Cerebellar cortex (tissue), 1 donor: ENCODE data around the gene NSUN2.
"Not testable (repeated sequence)": the region's sequence is repeated elsewhere in the genome, so short reads cannot be mapped to it uniquely, and the experiment has no call there.

Experiments used
- DNase-seq: peaks from one replicate; pipeline ENCODE4 v3.0.0-alpha.2; 2015; ENCODE audit warnings: low spot score

Gene NSUN2

DNA sequence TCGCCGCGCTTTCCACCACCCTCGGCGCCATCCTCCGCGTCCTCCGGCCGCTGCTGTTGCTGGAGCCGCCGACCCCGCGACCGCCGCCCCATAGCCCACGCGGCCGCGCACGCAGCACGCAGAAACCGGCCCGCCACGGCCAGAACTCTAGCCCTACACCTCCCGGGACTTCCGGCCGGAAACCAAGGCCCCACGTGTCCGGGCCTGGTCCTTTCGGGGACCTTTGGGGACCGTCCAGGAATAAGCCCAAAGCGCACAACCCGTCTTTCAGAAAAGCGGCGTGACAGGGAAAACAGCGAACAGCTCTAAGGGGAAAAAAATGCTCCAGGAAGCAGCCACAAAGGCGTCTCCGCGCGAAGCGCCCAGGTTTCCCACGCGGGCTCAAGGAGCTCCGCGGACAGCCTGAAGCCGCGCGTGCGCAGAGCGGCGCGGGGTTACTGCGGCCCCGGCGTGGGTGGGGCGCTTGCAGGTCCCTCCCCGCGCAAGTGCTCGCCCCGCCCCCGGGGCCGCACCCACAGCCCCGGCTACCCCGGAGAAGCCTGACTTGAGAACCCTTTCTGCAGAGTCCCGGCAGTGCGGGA is at the start of gene NSUN2, which contains the start of gene SRD5A1:
NSUN2 (minus strand) TSS at position 157 of the 581 bp plus-strand sequence; CDS start at position 92, 65 bp downstream.
SRD5A1 (plus strand) TSS at position 553 of the 581 bp plus-strand sequence. CDS start 137 bp downstream, outside the sequence.
- peak; percentile 90 for DNase-seq

DNA sequence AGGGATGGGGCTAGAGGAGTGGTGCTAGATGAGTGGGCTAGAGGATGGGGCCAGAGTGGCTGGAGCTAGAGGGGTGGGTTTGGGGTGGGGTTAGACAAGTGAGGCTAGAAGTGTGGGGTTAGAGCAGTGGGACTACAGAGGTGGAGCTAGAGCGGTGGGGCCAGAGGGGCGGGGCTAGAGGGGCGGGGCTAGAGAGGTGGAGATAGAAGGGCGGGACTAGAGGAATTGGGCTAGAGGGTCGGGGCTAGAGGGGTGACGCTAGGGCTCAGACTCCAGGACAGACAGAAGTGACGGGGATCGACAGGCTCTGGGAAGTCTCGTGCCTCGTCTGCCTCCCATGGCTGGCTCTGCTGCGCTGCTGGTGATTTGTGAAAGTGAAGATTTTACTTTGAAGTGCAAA is 49.4 kb upstream of the NSUN2 start:
- no peak for DNase-seq

DNA sequence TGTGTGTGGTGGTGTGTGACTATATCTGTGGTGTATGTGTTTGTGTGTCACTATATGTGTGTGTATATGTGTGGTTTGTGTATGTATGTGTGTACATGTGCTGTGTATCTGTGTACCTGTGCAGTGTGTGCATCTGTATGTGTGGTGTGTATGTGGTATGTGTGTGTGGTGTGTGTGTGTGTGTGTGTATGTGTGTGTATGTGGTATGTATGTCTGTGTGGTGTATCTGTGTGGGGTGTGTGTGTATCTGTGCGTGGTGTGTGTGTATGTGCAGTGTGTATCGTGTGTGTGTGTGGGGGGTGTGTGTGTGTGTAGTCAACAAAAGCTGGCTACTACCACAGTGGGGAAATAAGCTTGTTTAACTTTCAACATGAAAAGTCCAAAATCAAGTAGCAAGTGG is 48.8 kb upstream of the NSUN2 start:
- DNase-seq = no peak

DNA sequence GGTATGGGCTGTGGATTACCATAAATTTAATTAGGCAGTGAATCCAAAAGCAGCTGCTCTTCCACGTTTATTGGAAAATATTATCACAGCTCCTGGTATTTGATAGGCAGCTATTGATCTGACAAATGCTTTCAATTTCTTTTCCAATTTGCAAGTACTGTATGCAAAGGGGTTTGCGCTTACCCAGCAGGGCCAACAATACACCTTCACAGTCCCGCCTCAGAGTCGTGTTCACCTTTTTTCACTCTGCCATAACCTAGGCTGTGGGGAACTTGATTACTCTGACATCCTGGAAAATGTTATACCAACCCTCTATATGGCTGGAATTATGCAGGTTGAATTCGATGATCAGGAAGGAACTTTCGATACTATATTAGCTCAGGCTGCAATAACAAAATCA is 48.1 kb upstream of the NSUN2 start:
- DNase-seq = no peak

- DNase-seq = no peak
Observed at GRCh38 chr5:6678385-6678784, 45.5 kb upstream of the NSUN2 start.

DNA sequence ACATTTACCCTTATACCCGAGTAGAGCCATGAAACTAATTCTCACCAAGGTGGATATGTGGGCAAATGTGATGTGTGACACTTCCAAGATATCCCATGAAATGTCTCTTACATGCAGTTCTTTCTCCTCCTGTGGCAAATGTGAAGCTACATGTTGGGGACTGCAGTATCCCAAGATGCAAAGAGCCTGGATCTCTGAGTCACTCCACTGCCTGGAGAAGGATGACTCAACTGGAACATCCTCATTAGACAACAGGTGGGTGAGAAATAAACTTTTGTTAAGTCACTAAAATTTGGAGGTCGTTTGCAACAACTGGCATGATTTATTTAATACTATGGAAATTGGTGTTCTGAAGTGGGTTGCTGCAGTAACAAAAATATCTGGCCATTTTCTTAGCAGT is 43.9 kb upstream of the NSUN2 start:
- no peak for DNase-seq

- DNase-seq = no peak
Observed at GRCh38 chr5:6675784-6676491, 43.1 kb upstream of the NSUN2 start.

DNA sequence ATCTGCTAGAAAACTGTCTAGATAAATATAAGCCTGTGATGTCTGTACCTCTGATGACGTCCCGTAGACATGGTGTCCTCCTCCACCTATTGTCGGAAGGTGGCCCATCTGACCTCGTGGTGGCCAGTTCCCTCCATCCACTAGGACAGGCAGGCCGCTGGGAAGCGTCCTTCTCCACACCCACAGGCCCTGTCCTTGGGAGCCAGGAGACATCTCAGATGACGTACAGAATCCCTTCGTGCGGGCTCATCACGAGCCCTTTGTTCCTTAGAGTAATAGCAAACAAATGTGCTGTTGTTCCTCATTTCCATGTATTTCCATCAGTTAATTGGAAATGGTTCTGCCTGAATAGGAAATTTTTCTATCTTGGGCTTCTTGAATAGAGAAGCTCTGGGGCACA is 42.0 kb upstream of the NSUN2 start:
- DNase-seq = no peak

DNA sequence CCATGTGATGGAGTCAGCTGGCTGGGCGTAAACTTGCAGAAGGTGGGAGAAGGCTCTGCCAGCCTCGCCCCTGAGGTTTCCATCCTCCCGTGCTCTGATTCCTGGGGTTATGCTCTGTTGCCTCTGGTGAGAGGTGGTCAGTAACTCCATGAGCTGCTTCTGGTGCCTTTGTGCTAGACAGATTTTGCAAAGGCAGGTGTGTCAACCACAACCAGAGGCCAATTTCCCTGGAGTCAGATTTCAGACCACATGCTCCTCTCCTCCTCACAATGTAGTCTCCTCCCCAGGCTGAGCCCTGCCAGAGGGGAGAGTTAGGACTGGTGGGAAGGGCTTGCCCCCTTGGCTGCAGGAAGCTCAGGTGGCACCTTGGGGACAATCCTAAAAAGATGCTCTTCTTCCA is 41.6 kb upstream of the NSUN2 start:
- DNase-seq = no peak

DNA sequence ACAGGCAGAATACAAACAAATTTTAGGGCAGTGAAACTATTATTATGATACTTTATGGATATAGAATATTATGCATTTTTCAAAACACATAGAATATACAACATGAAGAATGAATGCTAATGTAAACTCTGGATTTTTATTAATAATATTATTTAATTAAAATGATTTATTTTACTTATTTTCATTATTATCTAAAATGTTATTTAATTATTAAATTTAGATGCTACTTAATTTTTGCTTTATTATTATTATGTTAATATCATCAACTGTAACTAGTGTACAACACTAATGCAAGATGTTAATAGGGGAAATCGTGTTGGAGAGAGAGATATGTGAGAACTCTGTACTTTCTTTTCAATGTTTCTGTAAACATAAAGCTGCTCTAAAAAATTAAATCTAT is 41.1 kb upstream of the NSUN2 start:
- no peak for DNase-seq

- no peak for DNase-seq
Observed at GRCh38 chr5:6673031-6673430, 40.2 kb upstream of the NSUN2 start.

DNA sequence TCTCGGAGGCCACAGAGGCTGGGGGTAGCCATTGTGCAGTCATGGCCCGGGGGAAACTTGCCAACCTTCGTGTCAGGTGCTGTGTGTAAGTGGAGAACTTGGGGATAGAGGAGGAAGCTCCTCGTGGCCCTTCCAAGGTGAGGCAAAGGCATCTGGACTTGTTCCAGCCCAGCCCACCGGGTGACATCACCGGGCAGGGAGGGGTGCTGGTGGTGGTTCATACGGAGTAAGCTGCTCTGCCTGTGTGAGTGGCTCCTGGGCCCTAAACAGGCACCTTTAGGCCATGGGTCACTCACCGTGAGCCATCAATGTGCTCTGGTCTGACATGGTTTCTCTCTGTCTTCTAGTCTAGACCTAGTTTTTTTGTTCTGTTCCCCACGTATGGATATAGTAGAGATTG is 35.9 kb upstream of the NSUN2 start:
- DNase-seq = not testable (repeated sequence)

DNA sequence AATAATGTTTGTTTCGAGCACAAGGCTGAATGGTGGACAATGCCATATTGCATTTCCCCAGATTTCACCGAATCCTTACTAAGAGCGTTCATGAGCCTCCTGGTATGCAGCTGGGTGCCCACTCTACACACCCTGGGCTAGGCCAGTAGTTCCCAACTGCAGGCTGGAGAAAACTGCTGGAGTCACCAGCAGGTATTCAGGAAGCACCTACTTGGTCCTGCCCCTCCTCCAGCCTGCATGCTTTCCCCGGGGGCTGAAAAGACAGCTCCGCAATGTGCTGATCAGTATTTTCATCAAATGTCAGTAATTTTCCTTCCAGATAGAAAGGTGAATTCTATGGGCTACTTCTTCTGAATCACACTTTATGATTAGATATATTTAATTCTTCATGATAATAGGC is 34.8 kb upstream of the NSUN2 start:
- no peak for DNase-seq

DNA sequence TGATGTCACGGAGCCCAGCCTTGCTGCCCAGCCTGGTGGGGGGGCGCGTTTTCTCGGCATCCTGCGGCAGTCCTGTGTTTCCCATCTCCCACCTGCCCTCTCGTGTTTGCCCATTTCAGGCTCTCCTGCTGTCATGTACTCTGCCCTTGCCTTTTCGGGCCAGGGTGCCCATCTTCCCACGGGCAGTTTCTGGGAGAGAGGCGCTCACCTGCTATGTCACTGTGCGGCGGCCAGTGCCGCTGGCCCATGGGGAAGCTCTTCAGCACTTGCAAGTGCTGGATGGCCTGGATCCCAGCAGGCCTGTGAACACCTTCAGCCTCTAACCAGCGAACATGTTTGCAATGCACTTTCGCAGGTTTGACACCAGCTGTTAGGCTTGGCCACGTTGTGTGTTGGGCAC is 33.9 kb upstream of the NSUN2 start:
- DNase-seq = no peak

DNA sequence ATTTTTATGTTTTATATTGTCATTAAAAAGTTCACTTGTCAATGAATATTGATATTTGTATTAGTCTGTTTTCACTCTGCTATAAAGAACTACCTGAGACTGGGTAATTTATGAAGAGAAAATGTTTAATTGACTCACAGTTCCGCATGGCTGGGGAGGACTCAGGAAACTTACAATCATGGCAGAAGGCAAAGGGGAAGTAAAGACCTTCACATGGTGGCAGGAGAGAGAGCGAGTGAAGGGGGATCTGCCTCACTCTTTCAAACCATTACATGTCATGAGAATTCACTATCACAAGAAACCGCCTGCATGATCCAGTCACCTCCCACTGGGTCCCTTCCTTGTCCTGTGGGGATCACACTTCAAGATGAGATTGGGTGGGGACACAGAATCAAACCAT is 27.8 kb upstream of the NSUN2 start:
- no peak for DNase-seq

DNA sequence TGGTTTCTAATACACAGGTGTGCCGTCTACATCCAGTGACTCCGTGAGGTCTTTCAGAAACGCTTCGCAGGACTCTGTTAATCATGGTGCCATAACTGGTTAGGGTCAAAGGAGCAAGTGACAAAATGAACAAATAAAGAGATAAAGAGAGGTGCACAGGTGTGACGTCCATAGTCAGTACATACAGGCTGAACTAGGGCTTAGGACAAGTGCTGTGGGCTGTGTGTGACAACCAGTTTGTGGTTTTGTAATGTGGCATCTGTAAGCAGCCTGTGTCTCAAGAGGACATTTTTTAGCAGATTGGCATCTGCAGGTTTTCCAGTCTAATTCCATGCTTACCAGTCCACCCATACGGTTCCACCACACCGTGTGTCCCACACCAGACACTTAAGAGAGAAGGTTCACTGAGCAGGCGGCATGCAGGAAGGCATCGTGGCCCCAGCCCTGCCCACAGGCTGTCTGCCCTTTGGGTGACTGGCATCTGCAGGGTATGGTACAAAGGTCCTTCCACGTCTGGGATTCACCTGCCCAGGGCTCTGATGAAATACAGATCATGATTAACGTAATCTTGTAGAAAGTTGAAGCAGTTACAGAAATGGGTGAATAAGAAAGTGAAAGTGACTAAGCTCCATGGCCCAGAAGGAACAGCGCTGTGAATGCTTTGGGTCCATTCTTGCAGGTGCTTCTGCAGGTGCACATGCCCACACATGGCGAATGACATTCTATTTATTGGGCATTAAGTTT is 27.3 kb upstream of the NSUN2 start:
- DNase-seq = no peak

DNA sequence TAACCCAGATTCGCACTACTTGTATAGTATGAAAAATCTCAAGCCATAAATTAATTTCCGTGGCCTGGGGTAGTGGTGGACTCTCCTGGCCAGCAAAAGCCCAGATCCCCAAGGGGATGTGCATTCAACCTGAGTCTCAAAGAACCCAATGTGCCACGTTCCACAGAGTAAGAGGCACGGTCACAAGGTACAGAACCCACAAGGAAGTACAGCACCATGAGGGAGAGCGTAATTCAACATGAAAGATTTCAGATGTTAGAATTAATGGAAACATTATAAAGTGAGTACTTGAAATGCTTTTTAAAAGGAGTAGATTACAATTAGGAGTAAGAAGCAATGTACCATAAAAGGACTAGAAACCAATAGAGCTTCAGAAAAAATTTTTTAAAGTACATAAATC is 23.8 kb upstream of the NSUN2 start:
- DNase-seq = no peak

- no peak for DNase-seq
Observed at GRCh38 chr5:6655432-6655831, 22.6 kb upstream of the NSUN2 start.

DNA sequence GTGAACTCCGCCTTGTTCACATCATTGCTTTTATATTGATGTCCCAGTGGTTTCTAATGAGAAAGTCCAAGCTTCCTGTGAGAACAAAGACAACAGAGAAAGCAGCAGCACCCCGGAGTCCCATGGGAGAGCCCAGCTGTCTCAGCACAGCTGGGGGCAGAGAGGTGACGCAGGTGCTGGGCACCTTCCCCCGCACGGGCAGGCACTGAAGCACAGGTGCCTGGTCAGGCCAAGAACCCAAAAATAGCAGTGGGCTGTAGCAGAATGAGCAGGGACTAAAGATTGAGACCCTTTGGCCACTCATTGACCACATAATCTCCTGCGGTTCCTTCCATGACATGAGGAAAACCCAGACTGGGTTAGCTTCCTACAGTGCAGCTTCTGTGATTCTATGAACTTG is 19.2 kb upstream of the NSUN2 start:
- DNase-seq = no peak

DNA sequence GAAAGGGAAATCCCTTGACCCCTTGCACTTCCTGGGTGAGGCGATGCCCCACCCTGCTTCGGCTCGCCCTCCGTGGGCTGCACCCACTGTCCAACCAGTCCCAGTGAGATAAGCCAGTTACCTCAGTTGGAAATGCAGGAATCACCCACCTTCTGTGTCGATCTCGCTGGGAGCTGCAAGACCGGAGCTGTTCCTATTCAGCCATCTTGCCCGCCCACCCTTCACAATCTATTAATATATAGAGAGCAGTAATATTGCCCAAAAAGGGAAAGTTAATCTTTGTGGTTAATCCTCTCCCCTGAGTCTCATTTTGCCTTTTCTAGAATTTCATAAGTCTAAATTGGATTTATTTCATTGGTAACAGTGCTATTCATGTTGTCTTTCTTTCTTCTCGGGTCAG is 16.8 kb upstream of the NSUN2 start:
- no peak for DNase-seq

DNA sequence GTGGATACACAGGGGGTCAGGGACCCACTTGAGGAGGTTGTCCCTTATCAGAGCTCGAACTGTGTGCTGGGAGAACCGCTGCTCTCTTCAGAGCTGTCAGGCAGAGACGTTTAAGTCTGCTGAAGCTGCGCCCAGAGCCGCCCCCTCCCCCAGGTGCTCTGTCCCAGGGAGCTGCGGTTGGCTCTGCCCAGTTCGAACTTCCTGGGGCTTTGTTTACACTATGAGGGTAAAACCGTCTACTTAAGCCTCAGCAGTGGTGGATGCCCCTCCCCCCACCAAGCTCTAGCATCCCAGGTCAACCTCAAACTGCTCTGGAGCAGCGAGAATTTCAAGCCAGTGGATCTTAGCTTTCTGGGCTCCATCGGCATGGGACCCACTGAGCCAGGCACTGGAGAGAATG is 16.3 kb upstream of the NSUN2 start:
- no peak for DNase-seq

DNA sequence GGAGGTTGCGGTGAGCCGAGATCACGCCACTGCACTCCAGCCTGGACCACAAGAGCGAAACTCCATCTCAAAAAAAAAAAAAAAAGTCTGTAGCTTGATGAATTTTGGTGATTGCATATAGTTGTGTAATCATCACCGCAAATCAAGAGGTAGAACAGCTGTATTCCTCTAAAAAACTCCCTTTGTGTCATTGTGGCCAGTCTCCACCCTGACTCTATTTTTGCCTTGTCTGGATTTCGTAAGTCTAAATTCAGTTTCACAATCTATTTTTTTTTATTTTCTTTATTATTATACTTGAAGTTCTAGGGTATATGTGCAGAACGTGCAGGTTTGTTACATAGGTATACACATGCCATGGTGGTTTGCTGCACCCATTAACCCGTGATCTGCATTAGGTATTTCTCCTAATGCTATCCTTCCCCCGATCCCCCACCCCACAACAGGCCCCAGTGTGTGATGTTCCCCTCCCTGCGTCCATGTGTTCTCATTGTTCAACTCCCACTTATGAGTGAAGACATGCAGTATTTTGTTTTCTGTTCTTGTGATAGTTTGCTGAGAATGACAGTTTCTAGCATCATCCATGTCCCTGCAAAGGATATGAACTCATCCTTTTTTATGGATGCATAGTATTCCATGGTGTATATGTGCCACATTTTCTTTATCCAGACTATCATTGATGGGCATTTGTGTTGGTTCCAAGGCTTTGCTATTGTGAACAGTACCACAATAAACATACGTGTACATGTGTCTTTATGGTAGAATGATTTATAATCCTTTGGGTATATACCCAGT is 12.9 kb upstream of the NSUN2 start:
- DNase-seq = not testable (repeated sequence)
